HG02798 (cell line): ENCODE results near the gene ST6GALNAC5.
A peak's percentile ranks its signal among the peaks of the same experiment; 100 is the strongest.

ENCODE experiments used
- ATAC-seq: cut with Tn5 transposase; IDR thresholded peaks from one replicate; pipeline ENCODE4 v1.9.1; 2021; ENCODE audit warnings: mild to moderate bottlenecking; ENCODE audit not compliant: unreplicated experiment, poor library complexity

Gene ST6GALNAC5

DNA sequence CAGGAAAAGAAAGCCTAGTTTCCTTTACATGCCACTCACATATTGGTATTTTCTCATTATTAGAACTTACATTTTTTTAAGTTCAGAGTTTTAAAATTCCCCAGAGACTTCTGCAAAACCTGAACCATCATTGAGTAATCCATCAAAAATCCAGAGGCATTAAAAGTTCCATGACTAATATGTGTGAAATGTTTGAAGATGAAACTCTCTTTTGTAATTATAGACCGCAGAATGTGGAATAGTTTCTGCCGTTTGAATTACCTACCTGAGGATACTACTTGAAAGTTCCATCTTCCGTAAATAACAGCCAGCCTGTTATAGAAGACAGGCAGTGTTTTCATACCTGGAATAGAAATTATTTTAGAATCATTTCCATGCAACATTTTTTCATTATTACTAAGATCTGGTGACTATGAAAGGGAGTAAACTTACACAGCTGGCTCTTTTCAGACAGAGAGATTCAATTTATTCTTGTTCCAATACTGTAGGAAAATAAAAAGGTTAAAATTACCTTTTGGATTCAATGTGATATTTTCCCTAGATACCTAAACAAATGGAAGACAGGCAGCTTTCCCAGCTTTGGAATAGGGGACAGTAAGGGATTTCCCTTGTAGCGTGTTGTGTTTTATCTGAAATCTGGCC lies 131.4 kb downstream of the ST6GALNAC5 start:
- no peak for ATAC-seq

DNA sequence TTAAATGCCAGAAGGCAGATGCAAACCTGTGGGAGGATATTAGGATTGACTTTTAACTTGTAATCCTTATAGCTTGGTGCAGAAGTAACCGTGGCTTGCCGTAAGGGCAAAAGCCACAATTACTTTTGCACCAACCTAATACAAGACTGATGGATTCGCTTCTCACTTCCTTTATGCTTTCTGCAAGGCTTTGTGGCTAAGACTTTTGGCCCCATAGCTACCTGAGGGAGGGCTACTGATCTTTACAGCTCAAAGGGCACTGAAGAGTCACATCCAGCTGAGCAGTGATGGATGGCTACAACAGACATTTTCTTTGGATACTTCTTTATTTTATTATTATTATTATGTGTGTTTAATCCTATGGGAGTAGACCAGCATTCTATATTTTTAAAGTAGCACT lies 140.4 kb downstream of the ST6GALNAC5 start:
- peak; percentile 47 for ATAC-seq

DNA sequence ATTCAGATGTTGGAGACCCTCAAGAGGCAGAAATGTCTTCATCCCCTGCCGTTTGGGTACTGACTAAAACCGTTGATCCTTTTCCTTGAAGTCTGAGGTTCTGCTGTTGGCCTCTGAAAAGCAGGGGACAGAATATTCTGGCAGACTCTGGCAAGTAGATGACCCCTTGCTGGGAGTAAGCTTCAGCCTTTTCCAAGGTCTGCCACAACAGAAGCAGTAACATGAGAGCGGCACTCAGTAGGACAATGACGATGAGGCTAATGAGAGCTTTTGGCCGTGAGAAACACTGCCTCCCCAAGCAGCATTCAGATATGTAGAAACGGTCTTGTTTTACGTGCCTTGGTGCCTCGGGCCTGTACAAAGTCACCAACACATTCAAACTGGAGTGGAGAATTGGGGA lies 143.7 kb downstream of the ST6GALNAC5 start:
- no peak for ATAC-seq

DNA sequence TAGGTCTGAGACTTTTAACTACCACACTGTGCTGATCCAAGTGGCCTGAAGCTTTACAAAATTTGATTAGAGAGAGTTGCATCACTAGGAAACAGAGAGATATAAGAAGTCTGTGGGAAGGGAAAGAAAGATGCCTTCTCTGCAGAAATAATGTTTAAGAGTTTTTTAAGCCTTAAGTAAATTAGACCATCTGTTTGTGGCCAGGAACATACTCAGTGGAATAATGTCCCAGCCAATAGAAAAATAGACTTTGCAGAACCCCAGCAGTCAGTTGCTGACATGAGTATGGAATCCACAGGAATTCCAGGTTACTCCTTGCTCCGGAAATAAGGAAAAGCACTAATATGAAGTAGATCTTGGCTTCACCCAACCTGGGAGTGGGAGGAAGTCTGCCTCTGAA lies 144.8 kb downstream of the ST6GALNAC5 start:
- ATAC-seq = no peak

DNA sequence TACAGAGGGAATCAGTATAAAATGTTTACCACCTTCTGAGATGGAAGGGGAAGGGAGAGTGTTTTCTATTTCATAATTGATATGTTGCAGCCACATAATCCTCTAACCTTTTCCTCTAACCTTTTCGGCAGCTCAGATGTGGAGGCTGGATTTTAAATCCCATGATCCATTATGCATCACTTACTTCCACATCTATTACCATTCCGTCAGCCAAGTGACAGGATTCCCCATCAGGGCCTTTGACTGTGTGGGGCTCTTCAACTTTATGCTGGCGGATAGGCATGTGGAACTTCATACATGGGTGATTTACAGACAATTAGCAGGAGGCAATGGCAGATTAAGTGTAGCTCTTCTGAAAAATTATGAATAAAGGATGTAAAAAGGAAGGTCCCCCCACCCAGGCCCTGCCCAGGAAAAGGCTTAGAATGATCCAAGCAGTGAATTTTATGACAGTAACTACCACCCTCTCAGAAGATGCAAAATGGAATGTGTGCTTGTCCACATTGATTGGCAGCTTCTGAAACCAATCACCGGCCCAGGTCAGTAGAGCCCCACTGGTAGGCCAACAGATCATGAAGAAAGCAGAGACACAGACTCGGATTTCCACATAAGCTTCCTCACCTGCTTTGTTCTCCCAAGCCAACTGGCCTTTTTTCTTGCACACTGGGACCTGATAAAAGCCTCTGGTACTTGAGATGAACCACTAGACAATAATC lies 147.0 kb downstream of the ST6GALNAC5 start:
- no peak for ATAC-seq

DNA sequence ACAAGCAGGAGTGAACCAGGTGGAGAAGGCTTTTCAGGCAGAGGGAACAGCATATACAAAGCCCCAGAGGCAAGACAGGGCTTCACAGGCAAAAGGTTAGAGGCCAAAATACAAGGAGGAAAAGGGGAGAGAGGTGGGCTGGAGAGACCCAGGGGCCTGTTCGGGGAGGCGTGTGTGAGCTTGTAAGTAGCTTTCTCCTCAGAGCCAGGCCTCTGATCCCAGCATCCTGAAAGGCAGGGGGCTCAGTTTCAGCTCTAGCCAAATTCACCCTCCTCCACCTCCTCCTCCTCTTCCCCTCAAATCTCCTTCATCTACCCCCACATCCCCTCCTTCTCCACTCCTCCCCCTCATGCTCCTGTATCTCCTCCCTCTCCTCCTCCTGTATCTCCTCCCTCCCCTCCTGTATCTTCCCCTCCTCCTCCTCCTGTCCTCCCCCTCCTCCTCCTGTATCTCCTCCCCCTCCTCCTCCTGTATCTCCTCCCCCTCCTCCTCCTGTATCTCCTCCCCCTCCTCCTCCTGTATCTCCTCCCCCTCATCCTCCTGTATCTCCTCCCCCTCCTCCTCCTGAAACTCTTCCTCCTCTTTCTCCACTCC lies 148.6 kb downstream of the ST6GALNAC5 start:
- ATAC-seq = no peak

DNA sequence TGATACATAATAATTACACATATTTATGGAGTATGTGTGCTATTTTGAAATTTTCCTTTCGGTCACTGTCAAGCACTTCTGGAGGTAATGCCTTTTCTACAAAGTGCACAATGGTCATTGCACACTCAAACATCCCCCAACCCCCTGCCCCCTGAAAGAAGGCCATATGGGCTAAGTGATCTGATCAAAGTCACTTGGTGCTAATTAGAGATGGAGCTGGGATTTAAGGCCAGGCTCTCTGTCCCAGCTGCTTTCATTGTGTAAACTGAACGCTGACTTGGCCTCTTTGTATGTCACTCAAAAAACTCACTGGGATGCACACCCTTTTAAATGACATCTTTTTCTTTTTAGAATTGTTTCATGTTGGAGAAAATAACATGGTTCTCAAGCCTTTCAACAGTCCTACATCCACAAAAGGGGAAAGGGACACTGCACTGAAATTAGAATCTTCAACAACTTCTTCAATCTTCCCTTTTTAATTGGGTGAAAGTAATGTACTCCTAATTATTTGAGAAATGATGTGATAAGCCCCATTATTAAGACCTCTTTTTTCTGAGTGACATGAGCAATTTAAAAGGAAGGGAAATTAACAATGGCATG lies 149.2 kb downstream of the ST6GALNAC5 start:
- no peak for ATAC-seq

DNA sequence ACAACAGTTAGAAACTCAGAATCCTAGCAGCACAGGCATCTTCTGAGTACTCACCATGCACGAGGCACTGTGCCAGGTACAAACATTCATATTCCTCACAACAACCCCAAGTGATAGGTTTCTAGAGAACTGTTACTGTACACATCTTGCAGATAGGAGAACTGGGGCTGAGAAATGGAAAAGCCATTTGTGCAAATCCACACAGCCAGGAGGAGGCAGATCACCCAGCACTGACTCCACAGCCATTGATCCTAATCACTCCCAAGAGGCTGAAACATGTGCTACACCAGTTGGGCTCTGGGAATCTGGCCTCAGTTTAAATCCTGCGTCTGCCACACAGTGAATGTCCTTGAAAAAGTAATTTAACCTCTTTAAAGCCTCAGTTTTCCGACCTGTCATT lies 151.0 kb downstream of the ST6GALNAC5 start:
- ATAC-seq = no peak

DNA sequence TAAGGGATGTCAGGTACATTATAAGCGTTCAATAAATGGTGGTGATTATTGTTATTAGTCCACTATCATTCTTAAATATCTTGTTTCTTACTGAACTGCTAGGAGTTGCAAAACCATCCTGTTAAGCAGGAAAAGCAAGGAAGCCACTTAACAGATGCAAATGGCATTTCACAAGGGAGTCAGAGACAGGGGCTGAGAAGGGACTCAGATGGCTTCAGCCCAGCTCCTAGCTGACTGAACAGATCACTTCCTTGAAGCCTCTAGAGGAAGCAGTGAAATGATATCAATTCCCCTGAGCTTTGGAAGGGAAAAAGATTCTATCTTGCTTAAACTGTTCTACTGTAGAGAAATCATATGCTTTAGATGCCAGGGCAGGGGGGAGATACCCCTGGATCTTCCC lies 151.5 kb downstream of the ST6GALNAC5 start:
- no peak for ATAC-seq

DNA sequence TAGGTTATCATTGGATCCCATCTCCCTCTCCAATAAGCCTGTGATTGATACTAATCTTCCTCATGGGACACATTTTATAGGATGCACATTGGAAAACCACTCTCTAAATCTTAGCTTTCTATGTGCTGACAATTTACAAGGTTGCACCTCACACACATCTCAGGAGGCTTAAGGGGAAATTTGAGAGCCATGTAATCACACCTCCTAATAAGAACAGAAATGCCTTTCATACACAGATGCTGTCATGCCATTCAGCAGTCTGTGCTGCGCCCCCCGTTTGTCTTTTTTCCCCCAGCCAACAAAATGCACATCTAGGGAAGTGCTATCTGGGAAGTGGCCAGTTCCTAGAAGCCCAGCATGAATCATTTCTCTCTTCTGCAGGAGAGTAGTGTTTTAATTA lies 154.5 kb downstream of the ST6GALNAC5 start:
- ATAC-seq = no peak

DNA sequence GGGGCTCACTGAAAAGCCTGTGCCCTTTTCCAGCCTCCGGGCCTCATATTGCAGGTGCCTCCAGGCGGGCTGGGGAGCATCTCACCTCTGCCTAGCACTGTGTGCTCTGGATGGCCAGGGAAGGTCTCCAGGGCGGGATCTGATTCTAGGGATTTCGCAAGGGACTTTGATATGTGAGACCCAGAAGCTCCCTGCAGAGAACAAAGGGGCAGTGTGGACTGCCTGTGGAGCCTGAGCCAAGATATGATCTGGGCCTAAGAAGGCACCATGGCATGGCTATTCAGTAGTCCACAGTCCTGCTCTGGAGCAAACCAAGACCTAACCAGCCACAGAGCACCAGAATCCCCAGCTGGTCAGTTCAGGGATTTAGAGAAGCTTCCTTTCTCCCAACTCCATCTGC lies 157.2 kb downstream of the ST6GALNAC5 start:
- ATAC-seq = no peak

DNA sequence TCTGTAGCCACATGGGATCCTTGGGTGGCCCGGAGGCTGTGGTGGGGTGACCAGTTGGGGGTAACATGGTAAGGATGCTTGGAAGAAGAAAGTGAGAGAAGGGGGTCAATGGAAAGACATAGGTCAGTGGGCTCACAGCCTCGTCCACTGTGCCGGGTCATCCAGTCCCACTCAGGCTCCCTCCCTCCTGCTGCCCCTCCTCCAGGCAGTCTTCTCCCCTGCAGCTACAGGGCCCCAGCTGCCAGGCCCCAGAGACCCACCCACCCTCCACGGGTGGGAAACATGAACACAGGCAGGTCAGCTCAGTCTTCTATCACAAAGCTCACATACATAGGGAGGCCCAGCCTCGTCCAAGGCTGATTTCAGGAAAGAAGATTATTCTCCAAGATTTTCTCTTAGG lies 158.3 kb downstream of the ST6GALNAC5 start:
- ATAC-seq = no peak

DNA sequence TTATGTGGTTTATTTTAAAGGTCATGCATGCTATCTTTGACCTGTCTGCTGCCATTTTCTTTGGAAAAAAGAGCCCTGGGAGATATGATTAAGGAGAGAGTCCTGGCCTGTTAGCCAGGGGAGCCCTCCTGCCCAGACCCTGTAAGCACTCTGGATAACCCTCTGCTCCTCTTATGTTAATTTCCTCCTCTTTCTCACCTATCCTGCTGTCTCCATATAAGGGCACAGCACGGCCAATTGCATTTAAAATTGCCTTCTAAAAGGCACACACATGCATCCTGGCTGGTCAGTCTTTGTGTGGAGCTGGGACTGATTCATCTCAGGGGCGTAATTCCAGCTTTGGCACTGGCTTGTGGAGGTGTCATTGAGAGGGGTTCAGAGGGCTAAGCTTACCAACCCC lies 158.9 kb downstream of the ST6GALNAC5 start:
- ATAC-seq = no peak

DNA sequence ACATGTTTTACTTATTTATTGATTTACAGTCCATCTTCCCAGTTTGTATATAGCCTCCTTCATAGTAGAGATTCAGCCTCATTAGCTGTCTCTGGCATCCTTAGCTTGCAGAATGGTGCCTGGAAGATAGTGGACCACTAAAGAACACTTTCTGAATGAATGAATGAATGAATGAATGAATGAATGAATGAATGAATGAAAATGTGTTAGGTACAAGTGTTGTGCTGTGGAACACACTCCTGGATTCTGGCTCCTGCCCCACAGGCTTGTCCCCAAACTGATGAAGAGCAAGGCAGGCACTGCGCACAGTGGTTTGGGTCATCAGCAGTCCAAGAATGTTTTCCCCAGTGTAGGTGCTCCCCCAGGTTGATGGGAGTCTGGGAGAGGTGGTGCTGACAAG lies 159.4 kb downstream of the ST6GALNAC5 start:
- ATAC-seq = no peak

DNA sequence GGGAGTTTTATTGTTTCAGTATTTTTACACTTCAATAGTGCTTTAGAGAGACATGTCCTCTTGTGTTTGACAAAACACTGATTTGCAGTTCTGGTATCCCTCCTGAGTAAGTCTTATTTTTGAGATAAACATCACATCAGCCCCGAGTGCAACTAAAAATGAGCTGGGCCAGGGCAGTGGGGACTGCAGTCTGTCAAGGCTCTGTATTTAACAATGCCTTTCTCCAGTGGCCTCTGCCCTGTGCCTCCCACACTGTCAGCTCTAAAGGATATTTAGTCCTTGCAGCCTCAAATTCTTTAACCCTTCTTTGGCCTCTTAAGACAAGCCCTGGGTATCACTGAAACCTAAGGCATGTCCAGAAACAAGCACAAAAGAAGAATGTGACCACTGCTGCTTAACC lies 160.6 kb downstream of the ST6GALNAC5 start:
- ATAC-seq = no peak

DNA sequence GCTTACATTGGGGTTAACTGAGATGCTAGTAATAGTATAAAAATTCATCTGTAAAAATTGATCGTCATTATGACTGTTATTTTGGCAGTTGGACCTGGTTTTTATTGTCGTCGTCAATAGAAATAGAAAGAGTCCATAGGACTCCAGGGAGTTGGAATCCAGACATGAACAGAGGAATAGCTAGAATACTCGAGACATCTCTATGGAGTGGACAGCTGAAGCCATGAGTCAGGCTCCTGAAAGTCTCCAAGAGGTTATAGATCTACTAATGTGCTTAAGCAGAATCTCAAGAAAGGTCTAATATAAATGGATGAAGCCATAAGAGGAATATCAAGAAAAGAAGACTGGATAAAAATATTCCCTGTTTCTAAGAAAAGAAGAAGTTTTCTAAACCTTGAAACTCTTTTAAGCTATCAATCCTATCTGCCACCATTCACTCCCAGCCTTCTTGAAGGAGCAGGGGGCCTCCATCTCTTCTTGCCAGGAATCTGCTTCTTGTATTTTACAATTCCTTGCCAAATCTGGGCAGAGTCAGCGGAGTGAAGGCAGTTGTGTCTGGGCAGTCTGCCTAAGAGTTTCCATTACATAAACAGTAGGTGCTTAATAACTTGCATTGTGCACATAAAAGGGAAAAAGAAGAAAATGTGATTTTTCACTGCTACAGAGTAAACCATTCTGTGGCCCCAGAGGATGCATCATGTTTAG lies 163.3 kb downstream of the ST6GALNAC5 start:
- ATAC-seq = no peak

DNA sequence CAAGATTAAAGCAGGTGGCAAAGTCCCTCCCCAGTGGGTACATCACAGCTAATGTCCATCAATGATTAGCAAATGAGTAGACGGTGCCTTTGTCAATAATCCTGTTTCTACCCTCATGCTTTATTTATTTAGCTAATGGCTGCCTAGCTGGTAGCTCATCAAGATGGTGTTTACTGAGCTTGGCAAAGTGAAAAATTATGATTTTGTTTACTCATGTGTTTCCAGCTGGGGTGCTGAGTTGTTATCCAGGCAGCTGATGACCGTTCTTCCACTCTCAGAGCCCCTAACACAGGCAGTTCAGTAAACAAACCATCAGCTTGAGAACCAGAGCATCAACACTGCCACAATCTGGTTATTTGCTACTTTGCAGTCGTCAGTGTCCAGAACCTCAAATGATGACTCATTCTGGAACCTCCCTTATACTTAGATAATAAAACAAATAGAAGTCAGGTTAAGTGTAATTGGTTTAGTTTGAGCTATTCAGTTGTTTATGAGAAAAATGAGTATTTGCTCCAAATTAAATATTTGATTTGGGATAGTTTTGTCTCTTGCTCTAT lies 163.9 kb downstream of the ST6GALNAC5 start:
- ATAC-seq = peak; percentile 49

DNA sequence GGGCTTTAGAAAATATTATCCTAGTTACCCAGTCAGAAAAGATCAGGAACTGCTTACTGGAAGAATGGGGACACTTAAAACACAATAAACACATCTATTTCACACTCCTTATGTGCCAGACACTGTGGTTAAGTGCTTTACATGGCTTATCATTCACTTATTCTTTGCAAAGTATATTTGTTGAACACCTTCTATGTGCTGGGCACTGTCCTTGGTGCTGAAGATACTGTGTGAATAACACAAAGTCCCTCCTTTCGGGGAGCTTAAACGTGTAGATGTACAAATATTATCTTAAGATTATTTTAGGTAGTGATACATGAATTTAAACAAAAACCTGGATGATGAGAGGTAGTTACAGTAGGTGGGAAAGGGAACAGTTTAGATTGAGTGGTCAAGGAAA lies 169.3 kb downstream of the ST6GALNAC5 start:
- no peak for ATAC-seq

DNA sequence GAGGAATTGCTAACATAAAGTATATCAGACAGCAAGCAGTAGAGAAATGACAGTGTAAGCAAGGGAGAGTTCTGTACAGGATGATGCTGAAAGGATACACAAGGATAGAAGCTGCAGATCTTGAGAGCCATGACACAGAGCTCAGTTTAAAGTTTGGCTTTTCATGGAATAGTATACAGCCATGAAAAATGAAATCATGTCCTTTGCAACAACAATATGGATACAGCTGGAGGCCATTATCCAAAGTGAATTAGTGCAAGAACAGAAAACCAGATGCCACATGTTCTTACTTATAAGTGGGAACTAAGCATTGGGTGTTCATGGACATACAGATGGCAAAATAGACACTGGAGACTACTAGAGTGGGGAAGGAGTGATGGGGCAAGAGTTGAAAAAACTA lies 169.8 kb downstream of the ST6GALNAC5 start:
- ATAC-seq = no peak

DNA sequence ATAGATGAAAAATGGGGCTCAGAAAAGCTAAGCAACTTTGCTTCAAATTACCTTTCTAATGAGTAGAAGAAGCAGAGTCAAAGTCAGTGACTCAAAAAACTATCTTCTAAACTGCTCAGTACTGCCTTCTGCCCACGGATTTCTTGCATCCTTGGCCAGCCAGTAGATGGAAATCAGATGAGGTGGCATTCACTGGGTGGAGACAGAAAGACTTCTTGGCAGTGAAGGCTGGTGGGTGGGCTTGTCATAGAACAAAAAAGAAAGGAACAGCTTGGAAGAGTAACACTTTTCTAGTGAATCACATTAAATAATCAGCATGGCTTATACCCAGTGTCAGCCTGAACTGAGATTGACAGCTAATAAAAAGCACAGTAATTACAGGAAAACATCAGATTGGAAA lies 170.7 kb downstream of the ST6GALNAC5 start:
- ATAC-seq = no peak

DNA sequence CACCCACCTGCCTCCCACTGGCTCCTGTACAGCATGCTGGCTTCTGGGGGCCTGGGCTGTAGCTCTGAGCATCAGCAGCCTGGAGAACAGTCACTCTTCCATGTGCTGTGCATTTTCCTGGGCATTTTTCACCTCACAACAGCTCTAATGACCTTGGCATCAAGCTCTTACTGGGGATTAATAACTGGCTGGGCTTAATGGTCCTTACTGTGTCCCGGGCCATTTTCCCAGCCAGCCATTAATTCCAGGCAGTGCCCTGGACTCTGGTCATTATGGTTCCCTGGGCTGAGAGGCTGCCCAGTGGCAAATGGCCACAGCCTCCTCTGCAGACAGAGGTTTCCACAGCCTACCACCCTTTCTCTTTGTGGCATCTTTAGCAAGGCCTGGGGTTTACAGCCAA lies 171.8 kb downstream of the ST6GALNAC5 start:
- ATAC-seq = no peak
